GM10266 (cell line): ENCODE measurements around the gene THBS3.

Experiments
- DNase-seq: peaks from one replicate; pipeline ENCODE4 v3.0.0; 2012; ENCODE audit errors: extremely low spot score
- CTCF ChIP-seq: IDR thresholded peaks from 2 replicates; pipeline ENCODE4 v1.5.1; 2012; ENCODE audit warnings: mild to moderate bottlenecking, low read depth; ENCODE audit not compliant: control insufficient read depth, insufficient read depth; ENCODE audit errors: missing control alignments

Gene THBS3

GRCh38 chr1:155207806-155208540 is at the start of gene THBS3:
THBS3 (minus strand) TSS chr1:155207897; CDS start chr1:155207876, 21 bp downstream.
- DNase-seq: peak; percentile 2
- TF ChIP-seq CTCF: no peak

GRCh38 chr1:155256058-155256852 is 48.6 kb upstream of the THBS3 start:
- TF ChIP-seq CTCF: no peak

GRCh38 chr1:155255243-155256007 is 47.7 kb upstream of the THBS3 start, which contains the start of gene ENTREP3:
ENTREP3 (minus strand) TSS chr1:155255483; CDS start chr1:155254877, 606 bp downstream.
- no peak for TF ChIP-seq CTCF
- peak; percentile 92 for DNase-seq

More at GRCh38 chr1:155256058-155256852, 48.6 kb upstream of the THBS3 start:
- no peak for DNase-seq

- peak; percentile 35 for DNase-seq
- no peak for TF ChIP-seq CTCF
Observed at GRCh38 chr1:155254714-155255242, 47.1 kb upstream of the THBS3 start.

GRCh38 chr1:155254228-155254713 is 46.6 kb upstream of the THBS3 start:
- DNase-seq: peak; percentile 12
- TF ChIP-seq CTCF: no peak

GRCh38 chr1:155253797-155254196 is 46.1 kb upstream of the THBS3 start:
- TF ChIP-seq CTCF: no peak
- DNase-seq: peak; percentile 10
